B cell (primary cell): ENCODE results near the gene ADK. TPM values are rescaled to one million over a fixed set of nuclear protein-coding genes. Genes with fewer than 3 reads are reported as not detected.

Experiments
- ATAC-seq: fragments of 200-7000 bp; cut with Tn5 transposase; one replicate; pipeline ENCODE4 v1.10.0; 2021; ENCODE audit warnings: low read depth, mild to moderate bottlenecking, moderate number of reproducible peaks, moderate library complexity
- CTCF ChIA-PET: fragments of 350-600 bp; sonication (Branson Sonifier 250); formaldehyde crosslinking; loops from one replicate; lab custom pipeline; 2021; ENCODE audit warnings: antibody characterized with exemption, inconsistent platforms; lab: Charles Lee
- POLR2A ChIA-PET: fragments of 350-600 bp; sonication (Branson Sonifier 250); formaldehyde crosslinking; loops from one replicate; lab custom pipeline; 2021; ENCODE audit warnings: antibody characterized with exemption; lab: Charles Lee
- DNase-seq: peaks from one replicate; pipeline ENCODE4 v3.0.0; 2013
- H2AFZ ChIP-seq: 2 replicates; pipeline ENCODE4 v1.6.1; 2012; ENCODE audit warnings: mild to moderate bottlenecking, low read depth, low read length; ENCODE audit not compliant: insufficient read depth, poor library complexity, severe bottlenecking
- H3K27ac ChIP-seq, 2 donors: 1 replicate in 1 of 2; 2 replicates in 1 of 2; pipeline ENCODE4 v1.5.1; 2012 to 2013; ENCODE audit warnings: low read length in 2 of 2, mild to moderate bottlenecking in 2 of 2, moderate library complexity in 1 of 2
- H3K27me3 ChIP-seq, 4 experiments: fragments of 200-600 bp in 1 of 4; sonication (generic) in 1 of 4; replicated peaks in 1 of 4; 1 replicate in 2 of 4; 2 replicates in 2 of 4; pipeline versions ENCODE4 v1.6.1 to v1.7.0; 2013 to 2016; ENCODE audit warnings: low read length in 3 of 4, mild to moderate bottlenecking in 2 of 4, mixed read lengths in 1 of 4, moderate library complexity in 1 of 4; ENCODE audit not compliant: insufficient read depth in 4 of 4, control insufficient read depth in 3 of 4; ENCODE audit errors: control extremely low read depth in 1 of 4
- H3K36me3 ChIP-seq, 2 experiments: replicated peaks in 1 of 2; 1 replicate in 1 of 2; 2 replicates in 1 of 2; pipeline versions ENCODE4 v1.6.1 to v1.7.1; 2013; ENCODE audit warnings: low read length in 1 of 2; ENCODE audit not compliant: insufficient read depth in 2 of 2, control insufficient read depth in 1 of 2; ENCODE audit errors: control extremely low read depth in 1 of 2, extremely low read depth in 1 of 2
- H3K4me1 ChIP-seq, 2 donors: fragments of 200-600 bp in 1 of 2; sonication (generic) in 1 of 2; 1 replicate in 1 of 2; 2 replicates in 1 of 2; pipeline versions ENCODE4 v1.5.1 to v1.6.1; 2013 to 2017; ENCODE audit warnings: low read length in 2 of 2; ENCODE audit not compliant: control insufficient read depth in 2 of 2, insufficient read depth in 2 of 2
- H3K4me2 ChIP-seq: replicated peaks from 2 replicates; pipeline ENCODE3; 2012; ENCODE audit warnings: mild to moderate bottlenecking, low read depth, low read length; ENCODE audit not compliant: poor library complexity, severe bottlenecking
- H3K4me3 ChIP-seq, 5 experiments: fragments of 200-600 bp in 1 of 5; sonication (generic) in 1 of 5; 1 replicate in 3 of 5; 2 replicates in 2 of 5; pipeline versions ENCODE4 v1.5.1 to v1.7.0; 2011 to 2016; ENCODE audit warnings: low read length in 4 of 5, mild to moderate bottlenecking in 4 of 5, low read depth in 2 of 5, control low read depth in 1 of 5, moderate library complexity in 1 of 5; ENCODE audit not compliant: insufficient read depth in 1 of 5; ENCODE audit errors: control extremely low read depth in 1 of 5, extremely low read depth in 1 of 5
- H3K79me2 ChIP-seq: fragments of 200-600 bp; sonication (generic); one replicate; pipeline ENCODE4 v1.6.0; 2016; ENCODE audit warnings: low read length; ENCODE audit not compliant: control insufficient read depth, insufficient read depth
- H3K9ac ChIP-seq: fragments of 200-600 bp; sonication (generic); 2 replicates; pipeline ENCODE4 v1.6.1; 2017; ENCODE audit warnings: mild to moderate bottlenecking, low read length, moderate library complexity
- H3K9me3 ChIP-seq, 3 donors: one replicate each; pipeline versions ENCODE4 v1.6.1 to v1.7.1; 2013; ENCODE audit warnings: low read length in 2 of 3; ENCODE audit not compliant: control insufficient read depth in 2 of 3, insufficient read depth in 1 of 3; ENCODE audit errors: control extremely low read depth in 1 of 3
- H4K20me1 ChIP-seq: 2 replicates; pipeline ENCODE4 v1.6.0; 2012; ENCODE audit warnings: mild to moderate bottlenecking, low read length; ENCODE audit not compliant: insufficient read depth, control insufficient read depth, poor library complexity, severe bottlenecking
- H3K27ac Mint-ChIP-seq: one replicate; pipeline ENCODE4 v1.8.0; 2021; ENCODE audit warnings: mixed read lengths
- H3K27me3 Mint-ChIP-seq: one replicate; pipeline ENCODE4 v1.8.0; 2021; ENCODE audit warnings: mixed read lengths
- H3K4me1 Mint-ChIP-seq: one replicate; pipeline ENCODE4 v1.8.0; 2021; ENCODE audit warnings: mixed read lengths
- H3K4me3 Mint-ChIP-seq: one replicate; pipeline ENCODE4 v1.8.0; 2021; ENCODE audit warnings: mixed read lengths
- H3K9me3 Mint-ChIP-seq: one replicate; pipeline ENCODE4 v1.8.0; 2022; ENCODE audit warnings: mixed read lengths; ENCODE audit not compliant: insufficient read depth
- EZH2 ChIP-seq: IDR thresholded peaks from 2 replicates; pipeline ENCODE4 v1.6.1; 2012; ENCODE audit warnings: borderline replicate concordance, low read depth, mild to moderate bottlenecking, moderate library complexity, low read length; ENCODE audit not compliant: insufficient read depth, poor library complexity, severe bottlenecking
- WGBS: methylation state at CpG from one replicate; pipeline ENCODE4 v1.1.5; 2013; ENCODE audit warnings: missing lambda C conversion rate; ENCODE audit not compliant: insufficient coverage; 5-methylcytosine and 5-hydroxymethylcytosine counted together
- intact Hi-C: fragments of 100-400 bp; cut with micrococcal nuclease; formaldehyde crosslinking; loops from one replicate; pipeline ENCODE4 v1.10.0; 2022
- polyA plus RNA-seq: library from polyadenylated mRNA; depleted of rRNA; stranded (reverse); fragments of >200 nt; gene quantifications from 2 replicates; pipeline ENCODE4 v1.2.3, GENCODE V29; 2012
- total RNA-seq, 2 donors: library from RNA; stranded (reverse); fragments of 120-200 nt in 1 of 2; gene quantifications; 1 replicate in 1 of 2; 2 replicates in 1 of 2; pipeline versions ENCODE4 v1.2.3 to v1.2.4, GENCODE V29; 2013 to 2022
- TF ChIP-seq, protein P1 (sequence below): fragments of 200-600 bp; IDR thresholded peaks from one replicate; pipeline ENCODE4 v1.8.0; 2022; ENCODE audit warnings: antibody characterized with exemption, mild to moderate bottlenecking

Gene ADK
- total and polyA plus RNA-seq, 2 donors (not counting 1 experiment from before 2014, with no cell fraction given) = 37.2 to 52.6 TPM

DNA sequence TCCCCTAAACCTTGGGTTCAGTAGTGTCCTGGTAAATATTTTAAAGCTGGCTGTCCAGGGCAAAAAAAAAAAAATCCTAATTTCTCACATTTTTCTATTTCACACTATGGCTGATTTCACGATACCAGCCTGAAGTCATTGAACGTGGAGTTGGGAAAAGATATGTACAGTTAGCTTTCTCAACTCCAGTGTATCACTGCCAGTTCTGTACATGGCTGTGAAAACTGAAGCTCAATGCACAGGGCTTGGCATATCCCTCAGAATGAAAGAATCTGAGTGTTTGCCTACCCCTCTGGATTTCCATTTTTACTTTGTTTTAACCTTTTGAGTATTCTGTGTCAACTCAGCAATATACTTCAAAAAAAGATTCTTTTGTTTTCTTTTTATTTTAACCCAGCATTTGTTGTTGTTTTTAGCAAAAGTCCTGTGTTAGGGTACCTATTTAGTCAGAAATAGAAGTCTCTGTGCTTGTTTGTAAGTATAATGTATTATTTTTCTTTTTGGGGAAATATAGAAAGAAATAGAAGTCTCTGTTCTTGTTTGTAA lies 274.5 kb downstream of the ADK start:
- POLR2A ChIA-PET = no interaction called here
- Histone ChIP-seq H2AFZ (no peak overlapping the region), H3K79me2 (no peaks in the 10 kb centered on the region), H3K9ac (no peak overlapping the region), H4K20me1 (peaks cover 8% of the 10 kb centered on the region), H3K4me1 (no peaks in the 10 kb centered on the region), H3K9me3 (peaks cover 0 to 11% (median 0%) of the 10 kb centered on the region in 3 donors), H3K4me2 (no peak overlapping the region), H3K4me3 (no peak overlapping the region), H3K36me3 (peaks cover 7 to 9% of the 10 kb centered on the region in 2 experiments), H3K27me3 (no peaks in the 10 kb centered on the region), H3K27ac (no peak overlapping the region)
- CTCF ChIA-PET = interaction anchor here (1.7 kb wide), 1 partner anchor 10 kb away, joined by 5 read pairs; no protein-coding TSS in a partner anchor
- no peak for TF ChIP-seq EZH2
- TF ChIP-seq, protein P1, sequence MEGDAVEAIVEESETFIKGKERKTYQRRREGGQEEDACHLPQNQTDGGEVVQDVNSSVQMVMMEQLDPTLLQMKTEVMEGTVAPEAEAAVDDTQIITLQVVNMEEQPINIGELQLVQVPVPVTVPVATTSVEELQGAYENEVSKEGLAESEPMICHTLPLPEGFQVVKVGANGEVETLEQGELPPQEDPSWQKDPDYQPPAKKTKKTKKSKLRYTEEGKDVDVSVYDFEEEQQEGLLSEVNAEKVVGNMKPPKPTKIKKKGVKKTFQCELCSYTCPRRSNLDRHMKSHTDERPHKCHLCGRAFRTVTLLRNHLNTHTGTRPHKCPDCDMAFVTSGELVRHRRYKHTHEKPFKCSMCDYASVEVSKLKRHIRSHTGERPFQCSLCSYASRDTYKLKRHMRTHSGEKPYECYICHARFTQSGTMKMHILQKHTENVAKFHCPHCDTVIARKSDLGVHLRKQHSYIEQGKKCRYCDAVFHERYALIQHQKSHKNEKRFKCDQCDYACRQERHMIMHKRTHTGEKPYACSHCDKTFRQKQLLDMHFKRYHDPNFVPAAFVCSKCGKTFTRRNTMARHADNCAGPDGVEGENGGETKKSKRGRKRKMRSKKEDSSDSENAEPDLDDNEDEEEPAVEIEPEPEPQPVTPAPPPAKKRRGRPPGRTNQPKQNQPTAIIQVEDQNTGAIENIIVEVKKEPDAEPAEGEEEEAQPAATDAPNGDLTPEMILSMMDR = no peak
- H3K27ac Mint-ChIP-seq = no peak overlapping the region
- no CpG with 5 or more reads among the region's 2 CpGs for whole genome bisulfite sequencing
- peaks cover 1% of the 10 kb centered on the region for H3K4me1 Mint-ChIP-seq
- intact Hi-C loops = no loop called here
- no peak for DNase-seq
- H3K4me3 Mint-ChIP-seq = no peak overlapping the region
- H3K27me3 Mint-ChIP-seq = no peaks in the 10 kb centered on the region
- ATAC-seq = no peak
- H3K9me3 Mint-ChIP-seq = no peaks in the 10 kb centered on the region

DNA sequence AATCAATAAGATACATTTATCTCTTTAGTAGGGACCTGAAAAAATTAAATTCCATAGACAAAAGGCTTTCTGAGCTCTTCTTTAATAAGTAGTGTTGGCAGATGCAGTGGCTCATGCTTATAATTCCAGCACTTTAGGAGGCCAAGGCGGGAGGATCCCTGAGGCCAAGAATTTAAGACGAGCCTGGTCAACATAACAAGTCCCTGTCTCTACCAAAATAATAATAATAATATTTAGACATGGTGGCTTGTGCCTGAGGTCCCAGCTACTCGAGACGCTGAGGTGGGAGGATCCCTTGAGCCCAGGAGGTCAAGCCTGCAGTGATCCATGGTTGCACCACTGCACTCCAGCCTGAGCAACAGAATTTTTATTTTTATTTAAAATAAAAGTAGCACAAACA lies 280.8 kb downstream of the ADK start:
- POLR2A ChIA-PET = no interaction called here
- DNase-seq (no peak), ATAC-seq (no peak)
- Histone ChIP-seq H3K9me3 (no peaks in the 10 kb centered on the region), H3K4me3 (no peak overlapping the region), H3K36me3 (peaks cover 7 to 10% of the 10 kb centered on the region in 2 experiments), H3K9ac (no peak overlapping the region), H3K4me1 (no peaks in the 10 kb centered on the region), H4K20me1 (no peaks in the 10 kb centered on the region), H3K79me2 (no peaks in the 10 kb centered on the region), H2AFZ (no peak overlapping the region), H3K27ac (no peak overlapping the region), H3K4me2 (no peak overlapping the region), H3K27me3 (no peaks in the 10 kb centered on the region)
- CTCF ChIA-PET = no interaction called here
- Mint-ChIP-seq H3K4me3 (no peak overlapping the region), H3K27ac (no peak overlapping the region), H3K9me3 (no peaks in the 10 kb centered on the region), H3K4me1 (no peaks in the 10 kb centered on the region), H3K27me3 (no peaks in the 10 kb centered on the region)
- intact Hi-C loops = no loop called here
- 100% methylated on average over 2 of the region's 4 CpGs for WGBS
- TF ChIP-seq EZH2 = no peak
- TF ChIP-seq, protein P1 = no peak
